ENCODE data around the gene RPL39. TPM values are rescaled to one million over a fixed set of nuclear protein-coding genes. Genes with fewer than 3 reads are reported as not detected.

RPL39 gene
- total and polyA plus RNA-seq, 2 experiments from 2014 or later = 2,910 to 2,912 TPM

- TF ChIP-seq ZNF462 (CRISPR knock-in tag; IDR thresholded peaks at IDR 0.05) (no peak), NANOG (IDR thresholded peaks at IDR 0.05; ENCODE audit: borderline replicate concordance) (no peak), CTCF (conservative IDR thresholded peaks at IDR 0.05; ENCODE audit: low read depth in 2 of 2) (no peak), POLR2AphosphoS5 (IDR thresholded peaks at IDR 0.05; ENCODE audit: low read depth) (0 out of 2 replicates have a peak, but pooled peaks have one; percentile 27)
Measured at GRCh38 chrX:119757979-119758730, 33.3 kb downstream of the RPL39 start, which contains the start of gene SOWAHD (continued).

- ATAC-seq (peak; percentile 53), DNase-seq (ENCODE audit: low spot score) (peak; percentile 52)
- Histone ChIP-seq H3K4me2 (peak overlapping the region; percentile 81), H3K4me1 (ENCODE audit: insufficient read depth) (peaks cover 22% of the 10 kb centered on the region), H2AFZ (peak overlapping the region; percentile 59; the same call in 1 of the 2 replicates), H3K36me3 (ENCODE audit: insufficient read depth) (no peaks in the 10 kb centered on the region), H4K20me1 (replicated peaks; ENCODE audit: insufficient read depth) (no peaks in the 10 kb centered on the region), H3K27ac (ENCODE audit: low read depth) (peak overlapping the region; percentile 94), H3K9me2 (ENCODE audit: insufficient read depth) (no peaks in the 10 kb centered on the region), H3K27me3 (ENCODE audit: insufficient read depth) (peaks cover 12% of the 10 kb centered on the region), H3K79me2 (replicated peaks; ENCODE audit: insufficient read depth) (no peaks in the 10 kb centered on the region), H3F3A (replicated peaks; ENCODE audit: low read depth) (0 out of 2 replicates have a peak, but pooled peaks cover 3% of the 10 kb centered on the region), H3K4me3 (peak overlapping the region; percentile 65)
- TF ChIP-seq STAT1 (IDR thresholded peaks at IDR 0.05; ENCODE audit: unreplicated experiment) (no peak), ZNF114 (CRISPR knock-in tag; IDR thresholded peaks at IDR 0.05) (no peak)
- Mint-ChIP-seq H3K4me1 (peaks cover 33% of the 10 kb centered on the region), H3K36me3 (ENCODE audit: low read depth) (no peaks in the 10 kb centered on the region; the same call in 2 of the 3 replicates), H3K27me3 (ENCODE audit: insufficient read depth, low read depth, poor library complexity) (peaks cover 17% of the 10 kb centered on the region), H3K9me3 (no peaks in the 10 kb centered on the region), H3K27ac (peak overlapping the region; percentile 96), H3K4me3 (peak overlapping the region; percentile 87)
Measured at GRCh38 chrX:119757646-119757978, 33.8 kb downstream of the RPL39 start.
